ENCODE measurements around the gene DNAJB6. TPM values are rescaled to one million over a fixed set of nuclear protein-coding genes. Genes with fewer than 3 reads are reported as not detected.

Gene DNAJB6
- total RNA-seq, 1 donor from 2014 or later: 93.1 TPM

DNA sequence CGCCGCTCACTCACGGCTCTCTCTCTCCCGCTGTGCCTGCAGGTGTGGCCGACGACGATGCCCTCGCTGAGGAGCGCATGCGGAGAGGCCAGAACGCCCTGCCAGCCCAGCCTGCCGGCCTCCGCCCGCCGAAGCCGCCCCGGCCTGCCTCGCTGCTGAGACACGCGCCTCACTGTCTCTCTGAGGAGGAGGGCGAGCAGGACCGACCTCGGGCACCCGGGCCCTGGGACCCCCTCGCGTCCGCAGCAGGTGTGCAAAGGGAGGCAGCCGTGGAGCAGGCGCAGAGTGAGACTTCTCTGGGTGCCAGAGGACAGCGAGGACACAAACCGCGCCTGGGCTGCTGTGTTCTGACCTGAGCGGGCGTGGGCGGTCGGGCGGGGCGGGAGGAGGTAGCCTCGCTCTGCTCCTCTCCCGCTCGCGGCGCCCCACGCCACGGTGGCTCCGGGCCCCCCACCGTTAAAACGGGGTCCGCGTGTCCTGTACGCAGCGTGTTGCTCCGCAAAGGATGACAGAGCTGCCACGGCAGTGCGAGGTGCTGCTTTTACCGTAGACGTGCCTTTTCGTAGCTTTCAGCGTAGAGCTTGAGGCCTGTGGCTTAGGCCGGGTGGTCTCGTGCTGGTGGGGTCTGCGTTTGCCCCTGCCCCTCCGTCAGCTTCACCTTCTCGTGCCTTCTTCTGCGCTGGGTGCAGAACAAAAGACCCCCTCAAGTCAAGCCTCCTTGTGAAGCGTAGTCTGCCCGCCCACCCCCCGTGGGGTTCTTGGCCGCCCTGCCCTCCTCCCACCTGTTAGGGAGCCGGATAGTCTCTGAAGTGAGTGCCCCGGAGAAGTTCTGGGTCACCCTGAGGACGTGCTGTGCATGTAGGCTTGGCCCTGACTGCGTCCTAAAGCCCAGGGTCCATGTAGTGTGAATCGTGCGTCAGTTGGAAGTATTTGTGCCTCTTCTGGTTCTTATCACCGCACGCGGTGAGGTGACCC is 73.2 kb downstream of the DNAJB6 start:
- intact Hi-C loops (cut with DNase I): no loop called here
- TF ChIP-seq, protein P1, sequence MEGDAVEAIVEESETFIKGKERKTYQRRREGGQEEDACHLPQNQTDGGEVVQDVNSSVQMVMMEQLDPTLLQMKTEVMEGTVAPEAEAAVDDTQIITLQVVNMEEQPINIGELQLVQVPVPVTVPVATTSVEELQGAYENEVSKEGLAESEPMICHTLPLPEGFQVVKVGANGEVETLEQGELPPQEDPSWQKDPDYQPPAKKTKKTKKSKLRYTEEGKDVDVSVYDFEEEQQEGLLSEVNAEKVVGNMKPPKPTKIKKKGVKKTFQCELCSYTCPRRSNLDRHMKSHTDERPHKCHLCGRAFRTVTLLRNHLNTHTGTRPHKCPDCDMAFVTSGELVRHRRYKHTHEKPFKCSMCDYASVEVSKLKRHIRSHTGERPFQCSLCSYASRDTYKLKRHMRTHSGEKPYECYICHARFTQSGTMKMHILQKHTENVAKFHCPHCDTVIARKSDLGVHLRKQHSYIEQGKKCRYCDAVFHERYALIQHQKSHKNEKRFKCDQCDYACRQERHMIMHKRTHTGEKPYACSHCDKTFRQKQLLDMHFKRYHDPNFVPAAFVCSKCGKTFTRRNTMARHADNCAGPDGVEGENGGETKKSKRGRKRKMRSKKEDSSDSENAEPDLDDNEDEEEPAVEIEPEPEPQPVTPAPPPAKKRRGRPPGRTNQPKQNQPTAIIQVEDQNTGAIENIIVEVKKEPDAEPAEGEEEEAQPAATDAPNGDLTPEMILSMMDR (IDR thresholded peaks at IDR 0.05): no peak
- no peak for TF ChIP-seq POLR2AphosphoS5 (IDR thresholded peaks at IDR 0.05; ENCODE audit: insufficient read depth in 1 of 2, low read depth in 1 of 2)
- TF ChIP-seq POLR2A (IDR thresholded peaks at IDR 0.05): no peak
- Histone ChIP-seq H3K27ac (no peak overlapping the region), H3K36me3 (peaks cover 0 to 42% of the 10 kb centered on the region in 2 donors), H3K27me3 (no peaks in the 10 kb centered on the region), H3K4me3 (no peak overlapping the region), H3K4me1 (peaks cover 8% of the 10 kb centered on the region), H3K9me3 (no peaks in the 10 kb centered on the region)
- DNase-seq (ENCODE audit: extremely low spot score in 2 of 2): no peak

DNA sequence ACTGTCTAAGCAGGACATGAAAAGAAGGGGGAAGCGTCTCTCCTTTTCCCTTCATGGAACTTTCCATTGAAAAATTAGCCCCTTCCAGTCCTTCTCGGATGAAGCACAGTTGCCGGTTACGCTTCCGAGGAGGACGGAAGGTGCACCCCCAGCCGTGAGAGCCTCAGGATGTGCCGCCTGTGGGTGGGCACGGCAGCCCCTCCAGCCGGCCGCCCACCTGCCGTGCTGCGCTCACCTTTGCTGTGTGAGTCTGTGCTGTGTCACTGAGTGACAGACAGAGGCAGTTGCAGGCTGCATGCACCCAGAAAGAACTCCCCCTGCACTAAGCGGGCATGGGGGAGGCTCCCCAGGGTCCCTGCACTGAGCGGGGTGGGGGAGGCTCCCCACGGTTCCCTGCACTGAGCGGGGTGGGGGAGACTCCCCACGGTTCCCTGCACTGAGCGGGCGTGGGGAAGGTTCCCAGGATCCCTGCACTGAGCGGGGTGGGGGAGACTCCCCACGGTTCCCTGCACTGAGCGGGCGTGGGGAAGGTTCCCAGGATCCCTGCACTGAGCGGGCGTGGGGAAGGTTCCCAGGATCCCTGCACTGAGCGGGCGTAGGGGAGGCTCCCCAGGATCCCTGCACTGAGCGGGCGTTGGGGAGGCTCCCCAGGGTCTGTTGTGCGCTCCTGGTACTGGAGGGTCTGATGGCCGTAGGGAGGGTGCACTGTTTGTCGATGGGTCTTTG is 74.2 kb downstream of the DNAJB6 start:
- Histone ChIP-seq H3K36me3 (peaks cover 0 to 50% of the 10 kb centered on the region in 2 donors), H3K4me3 (no peak overlapping the region), H3K27me3 (no peaks in the 10 kb centered on the region), H3K9me3 (no peaks in the 10 kb centered on the region), H3K4me1 (no peaks in the 10 kb centered on the region), H3K27ac (no peak overlapping the region)
- DNase-seq (ENCODE audit: extremely low spot score in 2 of 2): no peak
- intact Hi-C loops (cut with DNase I): no loop called here
- no peak for TF ChIP-seq POLR2AphosphoS5 (IDR thresholded peaks at IDR 0.05; ENCODE audit: insufficient read depth in 1 of 2, low read depth in 1 of 2)
- TF ChIP-seq POLR2A (IDR thresholded peaks at IDR 0.05): no peak
- TF ChIP-seq, protein P1 (IDR thresholded peaks at IDR 0.05): no peak

DNA sequence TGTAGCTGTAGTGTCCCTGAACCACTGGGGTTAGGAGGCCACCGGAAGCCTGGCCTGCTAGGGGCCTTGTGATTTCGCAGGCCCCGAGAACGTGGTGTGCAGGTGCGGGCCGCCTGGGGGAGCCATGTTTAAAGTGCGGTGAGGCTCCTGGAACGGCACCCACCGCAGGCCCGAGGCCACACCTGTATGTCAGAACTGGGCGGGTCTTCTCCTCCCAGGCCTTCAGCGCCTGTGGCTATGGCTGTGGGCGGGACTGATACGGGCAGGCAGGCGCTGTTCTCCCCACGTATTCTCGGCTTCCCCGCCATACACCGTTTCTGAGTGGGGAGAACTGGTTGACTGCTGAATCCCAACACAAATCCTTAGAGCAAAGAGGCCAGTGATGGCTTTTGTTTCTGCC is 74.8 kb downstream of the DNAJB6 start:
- no peak overlapping the region for H3K4me3 ChIP-seq
- intact Hi-C loops (cut with DNase I): no loop called here
- H3K27me3 ChIP-seq: no peaks in the 10 kb centered on the region
- H3K9me3 ChIP-seq: no peaks in the 10 kb centered on the region
- TF ChIP-seq POLR2A (IDR thresholded peaks at IDR 0.05) (no peak), POLR2AphosphoS5 (IDR thresholded peaks at IDR 0.05; ENCODE audit: insufficient read depth in 1 of 2, low read depth in 1 of 2) (no peak)
- TF ChIP-seq, protein P1 (IDR thresholded peaks at IDR 0.05): no peak
- no peak overlapping the region for H3K27ac ChIP-seq
- no peak for DNase-seq (ENCODE audit: extremely low spot score in 2 of 2)
- H3K4me1 ChIP-seq: no peaks in the 10 kb centered on the region
- peaks cover 0 to 56% of the 10 kb centered on the region in 2 donors for H3K36me3 ChIP-seq

DNA sequence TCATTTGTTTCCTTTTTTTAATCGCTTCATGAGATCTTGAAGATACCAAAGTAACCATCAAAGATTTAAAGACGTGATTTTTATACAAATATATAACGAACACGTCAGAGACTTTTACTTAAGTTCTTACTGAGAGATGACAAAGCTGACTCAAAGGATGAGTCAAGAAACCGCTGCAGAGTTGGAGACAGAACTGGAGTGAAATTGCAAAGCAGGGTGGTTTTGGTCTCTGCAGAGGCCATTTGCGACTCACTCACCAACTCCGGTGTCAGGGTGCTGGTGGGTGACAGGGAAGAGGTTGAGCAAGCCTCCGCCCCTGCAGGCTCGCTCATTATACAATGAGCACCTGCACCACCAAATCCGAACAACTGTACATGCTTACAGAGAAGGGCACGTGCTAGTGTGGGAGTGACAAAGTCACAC is 75.2 kb downstream of the DNAJB6 start:
- no peaks in the 10 kb centered on the region for H3K9me3 ChIP-seq
- intact Hi-C loops (cut with DNase I): no loop called here
- TF ChIP-seq POLR2AphosphoS5 (IDR thresholded peaks at IDR 0.05; ENCODE audit: insufficient read depth in 1 of 2, low read depth in 1 of 2) (no peak), POLR2A (IDR thresholded peaks at IDR 0.05) (no peak)
- TF ChIP-seq, protein P1 (IDR thresholded peaks at IDR 0.05): no peak
- H3K27ac ChIP-seq: no peak overlapping the region
- no peak for DNase-seq (ENCODE audit: extremely low spot score in 2 of 2)
- H3K4me3 ChIP-seq: no peak overlapping the region
- no peaks in the 10 kb centered on the region for H3K27me3 ChIP-seq
- no peaks in the 10 kb centered on the region for H3K4me1 ChIP-seq
- H3K36me3 ChIP-seq: peaks cover 0 to 60% of the 10 kb centered on the region in 2 donors

All from vagina (tissue), 2 donors.